Forelimb muscle (tissue), 1 donor: ENCODE results near the gene MAP3K7CL. TPM values are rescaled to one million over a fixed set of nuclear protein-coding genes. Genes with fewer than 3 reads are reported as not detected.

Source experiments
- DNase-seq: peaks from one replicate; pipeline ENCODE4 v3.0.0-alpha.2; 2013; ENCODE audit warnings: low read depth
- polyA plus RNA-seq: library from polyadenylated mRNA; unstranded; fragments of 120-200 nt; gene quantifications from one replicate; pipeline ENCODE4 v1.2.1, GENCODE V29; 2013; ENCODE audit not compliant: insufficient read length

MAP3K7CL gene
- 69.1 TPM for polyA plus RNA-seq

GRCh38 chr21:29130270-29130969, at the start of gene MAP3K7CL:
TSS of gene MAP3K7CL (plus strand) at chr21:29130644. CDS start at chr21:29133345, 2,701 bp downstream.
- DNase-seq: no peak

- no peak for DNase-seq
Observed at GRCh38 chr21:29082046-29082815, 48.2 kb upstream of the MAP3K7CL start.

- DNase-seq: no peak
Observed at GRCh38 chr21:29083306-29083705, 47.1 kb upstream of the MAP3K7CL start.

GRCh38 chr21:29084372-29084771, 46.1 kb upstream of the MAP3K7CL start:
- no peak for DNase-seq

- no peak for DNase-seq
Observed at GRCh38 chr21:29085106-29085752, 45.2 kb upstream of the MAP3K7CL start.

- no peak for DNase-seq
Observed at GRCh38 chr21:29091033-29091432, 39.4 kb upstream of the MAP3K7CL start.

GRCh38 chr21:29092102-29092959, 38.1 kb upstream of the MAP3K7CL start:
- no peak for DNase-seq

GRCh38 chr21:29096218-29097015, 34.0 kb upstream of the MAP3K7CL start:
- no peak for DNase-seq

GRCh38 chr21:29098156-29098555, 32.3 kb upstream of the MAP3K7CL start:
- DNase-seq: no peak

- no peak for DNase-seq
Observed at GRCh38 chr21:29102791-29103257, 27.6 kb upstream of the MAP3K7CL start.

- DNase-seq: no peak
Observed at GRCh38 chr21:29104239-29104708, 26.2 kb upstream of the MAP3K7CL start.

- DNase-seq: no peak
Observed at GRCh38 chr21:29105218-29105617, 25.2 kb upstream of the MAP3K7CL start.

GRCh38 chr21:29114765-29115500, 15.5 kb upstream of the MAP3K7CL start:
- DNase-seq: no peak

GRCh38 chr21:29115899-29116298, 14.5 kb upstream of the MAP3K7CL start:
- no peak for DNase-seq

GRCh38 chr21:29117372-29117955, 13.0 kb upstream of the MAP3K7CL start:
- no peak for DNase-seq

- DNase-seq: no peak
Observed at GRCh38 chr21:29121759-29122158, 8.7 kb upstream of the MAP3K7CL start.

GRCh38 chr21:29124645-29125044, 5.8 kb upstream of the MAP3K7CL start:
- no peak for DNase-seq

- no peak for DNase-seq
Observed at GRCh38 chr21:29125191-29125590, 5.3 kb upstream of the MAP3K7CL start.

GRCh38 chr21:29125979-29126378, 4.5 kb upstream of the MAP3K7CL start:
- DNase-seq: no peak
